Kidney capillary endothelial cell (primary cell): ENCODE data around the gene ARHGAP22.

ENCODE experiments used
- DNase-seq: peaks from one replicate; pipeline ENCODE4 v3.0.0-alpha.2; 2018; ENCODE audit warnings: low spot score

The ARHGAP22 gene

GRCh38 chr10:48533540-48533939, 71.3 kb downstream of the ARHGAP22 start:
- no peak for DNase-seq

GRCh38 chr10:48531486-48531885, 73.4 kb downstream of the ARHGAP22 start:
- no peak for DNase-seq

- no peak for DNase-seq
Measured at GRCh38 chr10:48529331-48529730, 75.5 kb downstream of the ARHGAP22 start.

- no peak for DNase-seq
Measured at GRCh38 chr10:48527756-48528155, 77.1 kb downstream of the ARHGAP22 start.

GRCh38 chr10:48526846-48527505, 77.9 kb downstream of the ARHGAP22 start:
- no peak for DNase-seq

GRCh38 chr10:48526011-48526821, 78.7 kb downstream of the ARHGAP22 start:
- DNase-seq: peak; percentile 34

GRCh38 chr10:48525113-48525512, 79.8 kb downstream of the ARHGAP22 start:
- DNase-seq: no peak

- no peak for DNase-seq
Measured at GRCh38 chr10:48523820-48524758, 80.8 kb downstream of the ARHGAP22 start.

- DNase-seq: peak; percentile 26
Measured at GRCh38 chr10:48523212-48523819, 81.6 kb downstream of the ARHGAP22 start.

GRCh38 chr10:48522011-48522765, 82.7 kb downstream of the ARHGAP22 start:
- no peak for DNase-seq

- no peak for DNase-seq
Measured at GRCh38 chr10:48520594-48520993, 84.3 kb downstream of the ARHGAP22 start.

GRCh38 chr10:48520184-48520506, 84.7 kb downstream of the ARHGAP22 start:
- DNase-seq: no peak

- no peak for DNase-seq
Measured at GRCh38 chr10:48519481-48520183, 85.2 kb downstream of the ARHGAP22 start.

GRCh38 chr10:48518986-48519385, 85.9 kb downstream of the ARHGAP22 start:
- DNase-seq: no peak

GRCh38 chr10:48517911-48518811, 86.7 kb downstream of the ARHGAP22 start:
- no peak for DNase-seq

- no peak for DNase-seq
Measured at GRCh38 chr10:48517482-48517881, 87.4 kb downstream of the ARHGAP22 start.

- no peak for DNase-seq
Measured at GRCh38 chr10:48516911-48517310, 88.0 kb downstream of the ARHGAP22 start.

- DNase-seq: no peak
Measured at GRCh38 chr10:48514916-48515315, 90.0 kb downstream of the ARHGAP22 start.

GRCh38 chr10:48514255-48514654, 90.6 kb downstream of the ARHGAP22 start:
- no peak for DNase-seq

GRCh38 chr10:48512861-48513260, 92.0 kb downstream of the ARHGAP22 start:
- no peak for DNase-seq
